Activated CD4-positive, alpha-beta memory T cell treated with anti-CD3 and anti-CD28 coated beads for 36 hours (primary cell): ENCODE data around the gene WDR17. TPM values are rescaled to one million over a fixed set of nuclear protein-coding genes. Genes with fewer than 3 reads are reported as not detected.

Source experiments
- CTCF ChIA-PET: fragments of 350-600 bp; sonication (Branson Sonifier 250); formaldehyde crosslinking; loops from one replicate; lab custom pipeline; 2021; ENCODE audit warnings: antibody characterized with exemption, inconsistent platforms; lab: Charles Lee
- POLR2A ChIA-PET: fragments of 350-600 bp; sonication (Branson Sonifier 250); formaldehyde crosslinking; loops from one replicate; lab custom pipeline; 2021; ENCODE audit warnings: antibody characterized with exemption; lab: Charles Lee
- DNase-seq: peaks from one replicate; pipeline ENCODE4 v3.0.0-alpha.2; 2020
- H3K27ac Mint-ChIP-seq: one replicate; pipeline ENCODE4 v1.8.0; 2021; ENCODE audit warnings: mixed read lengths
- H3K27me3 Mint-ChIP-seq: one replicate; pipeline ENCODE4 v1.8.0; 2021; ENCODE audit warnings: mixed read lengths
- H3K36me3 Mint-ChIP-seq: one replicate; pipeline ENCODE4 v1.8.0; 2021; ENCODE audit warnings: mixed read lengths
- H3K4me1 Mint-ChIP-seq: one replicate; pipeline ENCODE4 v1.8.0; 2021; ENCODE audit warnings: low read depth, mixed read lengths
- H3K4me3 Mint-ChIP-seq: one replicate; pipeline ENCODE4 v1.8.0; 2021; ENCODE audit warnings: mild to moderate bottlenecking, mixed read lengths
- H3K9me3 Mint-ChIP-seq: one replicate; pipeline ENCODE4 v1.8.0; 2021; ENCODE audit warnings: mixed read lengths
- intact Hi-C: fragments of 100-400 bp; cut with micrococcal nuclease; formaldehyde crosslinking; loops from one replicate; pipeline ENCODE4 v1.15.1; 2023
- total RNA-seq, 2 experiments: library from RNA; stranded (reverse); gene quantifications; one replicate each; pipeline ENCODE4 v1.2.3, GENCODE V29; 2021

WDR17 gene
- total RNA-seq, 2 experiments from 2014 or later = 1.1 to 1.2 TPM

DNA sequence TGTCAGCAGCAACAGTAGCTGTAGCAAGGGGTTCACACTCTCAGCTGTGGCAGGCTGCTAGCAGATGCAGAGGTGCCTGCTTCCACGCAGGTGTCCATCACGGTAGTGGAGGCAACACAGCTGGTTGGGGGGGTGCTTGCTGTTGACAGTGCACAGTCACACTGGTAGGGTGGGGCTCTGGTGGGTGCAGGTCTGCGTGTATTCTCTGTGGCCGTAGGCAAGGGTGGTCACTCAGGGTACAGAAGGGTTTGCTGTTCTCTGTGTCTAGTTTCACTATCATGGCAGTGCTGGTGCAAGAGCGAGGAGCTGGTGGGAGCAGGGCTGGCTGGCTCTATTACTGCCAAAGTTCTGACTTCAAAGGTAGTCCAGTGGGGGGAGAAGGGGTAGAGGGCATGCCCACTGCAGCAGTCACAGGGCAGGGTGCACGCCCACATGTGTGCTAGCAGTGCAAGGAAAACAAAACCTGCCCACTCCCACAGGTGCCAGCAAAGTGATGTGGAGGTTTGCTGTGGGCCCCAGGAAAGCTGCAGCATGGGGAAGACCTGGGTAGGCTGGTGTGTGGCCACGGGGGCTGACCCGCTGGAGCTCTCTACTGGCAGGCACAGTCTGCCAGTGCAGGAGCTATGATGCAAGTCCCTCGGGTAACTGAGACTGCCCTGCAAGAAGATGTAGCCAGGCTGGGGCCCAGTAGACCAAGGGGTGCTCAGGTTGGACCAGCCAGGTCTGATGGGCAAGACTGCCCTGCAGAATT lies 21.6 kb upstream of the WDR17 start:
- CTCF ChIA-PET = no interaction called here
- peaks cover 6% of the 10 kb centered on the region for H3K9me3 Mint-ChIP-seq
- POLR2A ChIA-PET = no interaction called here
- intact Hi-C loops = no loop called here
- H3K4me3 Mint-ChIP-seq = no peak overlapping the region
- H3K27me3 Mint-ChIP-seq = peaks cover 15% of the 10 kb centered on the region
- no peak overlapping the region for H3K27ac Mint-ChIP-seq
- no peak for DNase-seq
- no peaks in the 10 kb centered on the region for H3K36me3 Mint-ChIP-seq
- H3K4me1 Mint-ChIP-seq = no peaks in the 10 kb centered on the region

DNA sequence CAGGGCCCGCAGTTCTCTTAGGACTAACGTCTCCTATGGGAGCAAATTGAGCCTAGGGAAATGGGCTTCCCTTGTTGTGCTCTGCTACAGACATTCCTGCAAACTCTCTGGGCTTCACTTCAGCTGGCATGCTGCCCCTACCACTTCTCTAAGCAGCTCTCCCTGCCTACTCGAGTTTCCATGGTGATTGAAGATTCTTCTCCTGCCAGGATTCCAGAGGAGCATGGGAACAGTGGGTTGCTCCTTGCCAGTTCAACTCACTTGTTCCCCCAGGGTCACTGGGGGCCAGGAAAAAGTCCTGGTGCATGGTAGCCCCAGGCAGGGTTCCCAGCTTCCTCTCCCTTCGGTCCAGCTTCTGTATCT lies 21.1 kb upstream of the WDR17 start:
- peaks cover 15% of the 10 kb centered on the region for H3K27me3 Mint-ChIP-seq
- intact Hi-C loops = no loop called here
- CTCF ChIA-PET = no interaction called here

DNA sequence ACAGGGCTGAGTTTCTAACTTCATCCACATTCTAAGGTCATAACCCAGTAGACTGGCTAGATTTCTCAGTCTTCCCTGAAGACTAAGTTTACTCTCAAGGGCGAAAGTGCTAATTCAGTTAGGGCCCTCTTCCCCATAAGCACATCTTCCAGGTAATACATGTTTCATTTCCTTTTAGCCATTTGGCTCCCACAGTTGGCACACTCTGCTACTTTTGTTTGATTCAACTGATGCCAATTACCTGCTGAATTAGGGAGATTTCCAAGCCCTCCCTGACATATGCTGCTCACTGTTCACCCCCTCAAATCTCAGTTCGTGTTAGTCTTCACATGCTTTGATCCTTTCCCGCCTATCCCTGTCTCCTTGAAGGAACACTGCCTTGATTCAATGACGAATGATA lies 17.0 kb upstream of the WDR17 start:
- no peak for DNase-seq
- Mint-ChIP-seq H3K36me3 (no peaks in the 10 kb centered on the region), H3K27me3 (peaks cover 12% of the 10 kb centered on the region), H3K9me3 (no peaks in the 10 kb centered on the region), H3K27ac (no peak overlapping the region), H3K4me1 (no peaks in the 10 kb centered on the region), H3K4me3 (no peak overlapping the region)
- ChIA-PET POLR2A (no interaction called here), CTCF (no interaction called here)
- intact Hi-C loops = no loop called here

More for the DNA sequence above, 21.1 kb upstream of the WDR17 start:
- no peak overlapping the region for H3K4me3 Mint-ChIP-seq
- no peaks in the 10 kb centered on the region for H3K36me3 Mint-ChIP-seq
- no peak overlapping the region for H3K27ac Mint-ChIP-seq
- peaks cover 5% of the 10 kb centered on the region for H3K9me3 Mint-ChIP-seq
- POLR2A ChIA-PET = no interaction called here
- H3K4me1 Mint-ChIP-seq = no peaks in the 10 kb centered on the region
- no peak for DNase-seq

DNA sequence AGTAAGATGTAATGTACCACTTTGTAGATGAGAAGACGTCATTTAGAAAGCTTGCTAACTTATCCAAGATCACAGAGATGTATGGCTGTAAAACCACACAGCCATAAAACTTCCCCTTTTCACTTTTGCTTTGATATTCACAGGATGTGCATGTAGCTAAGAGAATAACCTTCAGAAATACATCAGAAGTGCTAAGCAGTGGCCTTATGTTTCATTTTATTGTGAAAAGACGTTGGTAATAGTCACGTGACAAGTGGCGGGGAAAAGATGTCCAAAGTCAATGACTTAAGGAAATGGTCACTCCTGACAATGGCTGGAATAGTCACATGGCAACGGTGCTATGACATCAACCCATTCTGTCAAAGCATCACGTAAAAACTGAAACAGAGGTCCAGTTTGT lies 12.9 kb upstream of the WDR17 start:
- ChIA-PET CTCF (no interaction called here), POLR2A (no interaction called here)
- Mint-ChIP-seq H3K4me3 (no peak overlapping the region), H3K27ac (no peak overlapping the region), H3K36me3 (no peaks in the 10 kb centered on the region), H3K9me3 (no peaks in the 10 kb centered on the region), H3K4me1 (no peaks in the 10 kb centered on the region), H3K27me3 (no peaks in the 10 kb centered on the region)
- no peak for DNase-seq
- intact Hi-C loops = no loop called here

DNA sequence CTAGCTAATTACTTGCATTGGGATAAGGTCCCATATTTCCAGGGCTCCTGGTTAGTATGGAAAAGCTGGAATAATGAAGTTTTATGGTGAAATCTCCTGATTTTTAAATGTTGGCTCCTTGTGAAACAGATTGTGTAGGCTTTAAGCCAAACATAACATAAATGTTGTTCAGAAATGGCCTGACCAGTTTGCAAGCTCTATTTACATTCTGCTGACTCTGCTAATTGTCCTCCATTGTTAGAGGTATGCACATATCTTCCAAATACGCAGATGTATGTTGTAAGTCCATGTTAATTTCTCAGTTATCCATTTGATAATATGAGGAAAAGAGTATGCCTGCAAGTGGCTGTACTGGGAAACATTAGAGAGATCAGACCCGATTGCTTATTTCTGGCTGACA lies 11.9 kb upstream of the WDR17 start:
- DNase-seq = no peak
- ChIA-PET CTCF (no interaction called here), POLR2A (no interaction called here)
- intact Hi-C loops = no loop called here
- Mint-ChIP-seq H3K27ac (no peak overlapping the region), H3K36me3 (no peaks in the 10 kb centered on the region), H3K4me1 (no peaks in the 10 kb centered on the region), H3K4me3 (no peak overlapping the region), H3K27me3 (no peaks in the 10 kb centered on the region), H3K9me3 (no peaks in the 10 kb centered on the region)

DNA sequence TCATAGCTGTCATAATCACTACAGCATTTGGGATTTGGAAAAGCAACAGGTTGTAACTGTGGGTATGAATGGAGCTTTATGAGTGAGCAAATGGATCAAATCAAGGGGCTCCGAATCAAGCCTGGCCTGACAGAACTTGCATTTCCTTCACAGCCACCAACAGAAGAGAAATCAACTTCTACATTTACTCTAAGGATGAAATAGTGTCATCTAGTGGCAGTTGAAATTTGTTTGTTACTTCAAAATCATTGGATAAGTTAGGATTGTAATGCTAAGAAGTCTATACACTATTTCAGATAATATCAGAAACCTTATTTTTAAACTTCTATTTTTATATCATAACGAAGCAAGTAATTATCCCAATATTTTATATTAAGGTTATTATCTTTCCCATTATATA lies 10.7 kb upstream of the WDR17 start:
- H3K9me3 Mint-ChIP-seq = no peaks in the 10 kb centered on the region
- ChIA-PET POLR2A (no interaction called here), CTCF (interaction anchor here (1.1 kb wide), 1 partner anchor 10 kb away, joined by 3 read pairs; the partner anchor contains the start of gene WDR17)
- H3K27ac Mint-ChIP-seq = no peak overlapping the region
- DNase-seq = no peak
- H3K27me3 Mint-ChIP-seq = no peaks in the 10 kb centered on the region
- H3K4me1 Mint-ChIP-seq = no peaks in the 10 kb centered on the region
- no peaks in the 10 kb centered on the region for H3K36me3 Mint-ChIP-seq
- no peak overlapping the region for H3K4me3 Mint-ChIP-seq
- intact Hi-C loops = no loop called here

DNA sequence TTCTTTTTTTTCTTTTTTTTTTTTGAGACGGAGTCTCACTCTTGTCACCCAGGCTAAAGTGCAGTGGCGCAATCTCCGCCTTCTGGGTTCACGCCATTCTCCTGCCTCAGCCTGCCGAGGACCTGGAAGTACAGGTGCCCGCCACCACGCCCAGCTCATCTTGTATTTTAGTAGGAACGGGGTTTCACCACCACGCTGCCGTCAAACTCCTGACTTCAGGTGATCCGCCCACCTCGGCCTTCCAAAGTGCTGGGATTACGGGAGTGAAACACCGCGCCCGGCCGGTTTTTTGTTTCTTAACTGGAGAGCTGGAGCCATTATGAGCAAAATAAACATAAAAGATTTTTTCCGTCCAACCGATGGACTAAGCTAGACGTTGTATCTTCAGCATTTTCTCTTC lies 1.9 kb upstream of the WDR17 start:
- peaks cover 17% of the 10 kb centered on the region for H3K27me3 Mint-ChIP-seq
- H3K4me3 Mint-ChIP-seq = no peak overlapping the region
- ChIA-PET POLR2A (no interaction called here), CTCF (no interaction called here)
- H3K27ac Mint-ChIP-seq = no peak overlapping the region
- H3K36me3 Mint-ChIP-seq = no peaks in the 10 kb centered on the region
- intact Hi-C loops = no loop called here
- no peaks in the 10 kb centered on the region for H3K9me3 Mint-ChIP-seq
- H3K4me1 Mint-ChIP-seq = peaks cover 12% of the 10 kb centered on the region
- no peak for DNase-seq

DNA sequence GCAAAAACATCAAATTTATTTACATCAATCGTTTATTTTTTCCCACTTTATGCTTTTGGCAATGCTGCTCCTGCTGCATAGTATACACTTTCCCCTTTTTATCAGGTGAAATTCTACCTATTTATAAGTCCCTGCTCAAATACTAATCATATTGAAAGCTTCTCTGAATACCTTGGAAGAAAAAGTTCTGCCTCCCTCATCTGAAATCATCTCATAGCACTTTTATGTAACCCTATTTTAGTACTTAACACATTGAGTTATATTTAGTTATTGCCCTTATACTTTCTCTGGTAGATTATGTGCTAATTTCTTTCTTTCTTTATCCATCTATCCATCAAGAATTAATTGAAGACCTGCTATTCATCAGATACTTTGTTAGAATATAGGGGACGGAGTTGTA lies 1.1 kb upstream of the WDR17 start:
- intact Hi-C loops = no loop called here
- peaks cover 17% of the 10 kb centered on the region for H3K27me3 Mint-ChIP-seq
- DNase-seq = no peak
- ChIA-PET CTCF (interaction anchor here (1.0 kb wide), 1 partner anchor 9 kb away, joined by 3 read pairs; no protein-coding TSS in a partner anchor), POLR2A (no interaction called here)
- H3K4me3 Mint-ChIP-seq = no peak overlapping the region
- peaks cover 12% of the 10 kb centered on the region for H3K4me1 Mint-ChIP-seq
- no peak overlapping the region for H3K27ac Mint-ChIP-seq
- no peaks in the 10 kb centered on the region for H3K36me3 Mint-ChIP-seq
- H3K9me3 Mint-ChIP-seq = no peaks in the 10 kb centered on the region

DNA sequence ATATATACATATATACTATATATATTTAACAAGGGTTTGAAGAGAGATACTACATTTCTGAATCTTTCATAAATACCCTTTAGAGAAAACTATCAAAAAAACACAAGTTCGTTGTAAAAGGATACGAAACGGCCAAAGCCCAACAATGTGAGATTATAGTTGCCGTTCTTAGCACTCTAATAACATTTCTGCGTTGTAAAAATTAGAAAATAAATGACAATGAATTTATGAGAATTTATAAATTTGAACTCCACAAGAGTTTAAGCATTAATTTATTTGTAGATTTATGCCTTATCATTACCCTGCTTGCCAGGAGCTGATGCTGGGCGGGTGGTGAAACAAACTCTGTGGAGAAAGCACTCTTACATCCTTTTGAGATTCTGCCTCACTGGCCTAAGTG lies 1.1 kb downstream of the WDR17 start:
- Mint-ChIP-seq H3K27me3 (peaks cover 17% of the 10 kb centered on the region), H3K9me3 (no peaks in the 10 kb centered on the region), H3K27ac (no peak overlapping the region), H3K4me1 (peaks cover 12% of the 10 kb centered on the region), H3K4me3 (no peak overlapping the region), H3K36me3 (no peaks in the 10 kb centered on the region)
- intact Hi-C loops = loop anchor here (5.0 kb wide), 1 partner anchor 56 kb away; no protein-coding TSS in a partner anchor
- DNase-seq = no peak
- ChIA-PET CTCF (no interaction called here), POLR2A (no interaction called here)

DNA sequence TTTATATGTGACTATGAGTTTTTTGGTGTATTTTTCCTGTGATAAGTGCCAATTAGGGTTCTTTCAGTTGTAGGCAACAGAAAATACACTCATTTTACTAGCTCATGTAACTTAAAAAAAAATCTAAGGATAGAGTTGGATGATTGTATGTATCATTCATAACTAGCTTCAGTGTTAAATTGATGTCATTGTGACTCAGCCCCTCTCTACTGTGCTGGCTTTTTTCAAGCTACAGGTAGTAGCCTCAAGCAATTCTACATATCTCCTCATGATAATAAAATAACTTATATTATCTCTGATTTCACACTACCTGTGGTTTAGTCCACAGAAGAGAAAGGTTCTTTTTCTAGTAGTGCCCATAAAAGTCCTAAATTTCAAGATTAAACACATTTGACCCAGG lies 11.9 kb downstream of the WDR17 start:
- H3K9me3 Mint-ChIP-seq = peaks cover 2% of the 10 kb centered on the region
- no peak overlapping the region for H3K4me3 Mint-ChIP-seq
- POLR2A ChIA-PET = no interaction called here
- intact Hi-C loops = no loop called here
- H3K27me3 Mint-ChIP-seq = peaks cover 10% of the 10 kb centered on the region
- H3K4me1 Mint-ChIP-seq = no peaks in the 10 kb centered on the region
- H3K27ac Mint-ChIP-seq = no peak overlapping the region
- no peak for DNase-seq
- CTCF ChIA-PET = no interaction called here
- no peaks in the 10 kb centered on the region for H3K36me3 Mint-ChIP-seq

DNA sequence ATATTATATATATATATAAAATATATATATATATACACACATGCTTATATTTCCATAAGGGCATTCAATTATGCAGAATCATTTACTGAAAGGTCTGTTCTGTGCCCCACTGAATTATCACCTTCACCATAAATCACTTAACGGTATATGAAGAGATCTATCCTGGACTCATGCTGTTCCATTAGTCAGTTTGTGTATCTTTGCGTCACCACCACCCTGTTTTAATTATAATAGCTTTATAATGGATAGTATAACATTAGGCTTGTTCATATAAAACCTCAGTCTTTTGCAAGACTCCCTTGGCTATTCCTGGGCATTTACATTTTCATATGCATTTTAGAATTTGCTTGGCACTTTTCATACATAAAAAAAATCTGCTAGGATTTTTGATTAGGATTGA lies 19.1 kb downstream of the WDR17 start:
- Mint-ChIP-seq H3K36me3 (no peaks in the 10 kb centered on the region), H3K4me3 (no peak overlapping the region), H3K9me3 (no peaks in the 10 kb centered on the region), H3K27me3 (peaks cover 2% of the 10 kb centered on the region), H3K27ac (no peak overlapping the region), H3K4me1 (no peaks in the 10 kb centered on the region)
- CTCF ChIA-PET = no interaction called here
- POLR2A ChIA-PET = no interaction called here
- intact Hi-C loops = no loop called here
- no peak for DNase-seq

DNA sequence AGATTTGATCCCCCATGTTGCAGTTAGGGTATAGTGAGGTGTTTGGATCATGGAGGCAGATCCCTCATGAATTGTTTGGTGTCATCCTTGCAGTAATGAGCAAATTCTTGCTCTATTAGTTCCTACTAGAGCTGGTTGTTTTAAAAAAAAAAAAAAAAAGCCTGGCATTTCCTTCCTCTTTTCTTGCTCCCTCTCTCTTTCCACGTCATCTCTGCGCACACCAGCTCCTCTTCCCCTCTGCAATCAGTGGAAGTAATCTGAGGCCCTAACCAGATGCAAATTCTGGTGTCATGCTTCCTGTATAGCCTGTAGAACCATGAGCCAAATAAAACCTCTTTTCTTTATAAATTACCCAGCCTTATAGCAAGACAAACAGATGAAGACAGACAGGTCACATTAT lies 24.5 kb downstream of the WDR17 start:
- Mint-ChIP-seq H3K27me3 (peaks cover 4% of the 10 kb centered on the region), H3K36me3 (no peaks in the 10 kb centered on the region), H3K9me3 (no peaks in the 10 kb centered on the region), H3K4me3 (no peak overlapping the region), H3K4me1 (no peaks in the 10 kb centered on the region), H3K27ac (no peak overlapping the region)
- intact Hi-C loops = no loop called here
- ChIA-PET POLR2A (no interaction called here), CTCF (no interaction called here)
- DNase-seq = no peak

DNA sequence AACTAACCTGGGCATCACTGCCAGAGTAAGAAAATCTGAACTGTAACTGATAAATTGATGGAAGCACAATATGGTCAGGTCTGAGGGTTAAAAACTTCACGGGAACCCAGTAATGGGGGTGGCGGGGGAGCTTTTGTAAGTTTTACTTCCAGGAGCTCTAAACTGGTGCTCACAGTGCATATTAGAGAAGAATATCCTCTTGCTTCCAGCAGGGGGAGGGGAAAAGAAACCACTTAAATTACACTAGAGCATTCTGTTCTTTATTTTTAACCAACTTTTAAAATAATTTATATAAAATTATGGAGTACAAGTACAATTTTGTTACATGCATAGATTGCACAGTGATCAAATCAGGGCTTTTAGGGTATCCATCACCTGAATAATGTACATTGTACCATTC lies 33.7 kb downstream of the WDR17 start:
- CTCF ChIA-PET = interaction anchor here (0.8 kb wide), 1 partner anchor 245 kb away, joined by 3 read pairs; no protein-coding TSS in a partner anchor
- H3K4me1 Mint-ChIP-seq = no peaks in the 10 kb centered on the region
- H3K9me3 Mint-ChIP-seq = peaks cover 11% of the 10 kb centered on the region
- POLR2A ChIA-PET = no interaction called here
- H3K4me3 Mint-ChIP-seq = no peak overlapping the region
- H3K36me3 Mint-ChIP-seq = no peaks in the 10 kb centered on the region
- no peak for DNase-seq
- intact Hi-C loops = no loop called here
- no peak overlapping the region for H3K27ac Mint-ChIP-seq
- peaks cover 14% of the 10 kb centered on the region for H3K27me3 Mint-ChIP-seq
